Effector memory CD4-positive, alpha-beta T cell (primary cell): ENCODE data around the gene ELMO3.
A peak's percentile ranks its signal among the peaks of the same experiment; 100 is the strongest.

Experiments
- DNase-seq, 3 donors: peaks; one replicate each; pipeline ENCODE4 v3.0.0-alpha.2; 2020
- H3K27ac ChIP-seq: 2 replicates; pipeline ENCODE4 v1.7.0; 2013; ENCODE audit warnings: mild to moderate bottlenecking, low read length, moderate library complexity; ENCODE audit not compliant: insufficient read depth, poor library complexity, severe bottlenecking
- H3K27me3 ChIP-seq: replicated peaks from 2 replicates; pipeline ENCODE4 v1.7.0; 2013; ENCODE audit warnings: mild to moderate bottlenecking, low read length; ENCODE audit not compliant: insufficient read depth, control insufficient read depth, poor library complexity, severe bottlenecking
- H3K36me3 ChIP-seq: 2 replicates; pipeline ENCODE4 v1.7.0; 2013; ENCODE audit warnings: mild to moderate bottlenecking, low read length, moderate library complexity; ENCODE audit not compliant: control insufficient read depth, insufficient read depth
- H3K4me1 ChIP-seq: 2 replicates; pipeline ENCODE4 v1.7.0; 2013; ENCODE audit warnings: low read length, mild to moderate bottlenecking; ENCODE audit not compliant: control insufficient read depth, insufficient read depth, poor library complexity, severe bottlenecking
- H3K4me3 ChIP-seq: 2 replicates; pipeline ENCODE4 v1.7.0; 2013; ENCODE audit warnings: low read length, low read depth, mild to moderate bottlenecking; ENCODE audit not compliant: insufficient read depth, poor library complexity, severe bottlenecking
- H3K9me3 ChIP-seq: 2 replicates; pipeline ENCODE4 v1.7.0; 2013; ENCODE audit warnings: mild to moderate bottlenecking, low read length, moderate library complexity; ENCODE audit not compliant: control insufficient read depth

Gene ELMO3

DNA sequence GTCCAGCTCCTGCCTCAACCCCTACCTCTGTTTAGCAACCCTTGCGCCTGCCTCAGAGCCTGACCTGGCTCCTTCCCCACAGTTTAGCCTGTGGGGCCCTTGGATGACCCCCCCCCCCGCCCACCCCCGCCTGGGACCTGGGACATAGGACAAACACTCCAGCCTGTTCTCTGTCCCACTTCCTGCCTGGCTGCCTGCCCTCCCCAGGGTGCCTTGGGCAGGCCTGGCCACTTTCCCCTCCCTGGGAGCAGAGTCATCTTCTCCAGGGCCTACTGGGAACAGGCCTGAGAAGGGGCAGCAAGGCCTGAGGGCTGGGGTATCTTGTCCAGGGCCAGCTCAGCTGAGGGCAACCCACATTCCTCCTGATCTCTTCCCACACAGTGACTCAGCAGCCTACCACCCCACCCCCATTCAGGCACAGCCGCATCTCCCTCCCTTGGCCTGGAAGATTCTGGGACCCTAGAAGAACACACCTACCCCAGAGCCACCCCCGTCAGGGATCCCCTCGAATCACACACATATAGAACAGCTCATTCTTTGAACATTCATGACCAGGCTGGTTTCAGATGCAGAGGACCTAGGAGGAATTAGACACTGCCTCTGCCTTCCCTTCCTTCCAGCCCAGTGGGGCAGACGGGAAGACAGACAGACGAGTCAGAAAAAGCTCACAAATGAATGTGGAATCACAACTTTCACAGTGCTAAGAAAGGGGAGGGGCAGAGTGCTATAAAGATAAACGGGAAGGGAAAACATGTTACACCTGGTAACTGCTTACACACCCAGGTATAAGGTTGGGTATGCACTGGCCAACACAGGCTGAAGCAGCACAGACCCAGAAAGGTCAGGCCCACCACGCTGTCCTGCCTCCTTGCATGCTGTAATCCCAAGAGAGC lies 42.3 kb downstream of the ELMO3 start:
- Histone ChIP-seq H3K27me3 (no peaks in the 10 kb centered on the region), H3K36me3 (peaks cover 23% of the 10 kb centered on the region), H3K9me3 (no peaks in the 10 kb centered on the region), H3K27ac (peak overlapping the region; percentile 28), H3K4me3 (no peak overlapping the region), H3K4me1 (peaks cover 28% of the 10 kb centered on the region)
- no peak for DNase-seq

DNA sequence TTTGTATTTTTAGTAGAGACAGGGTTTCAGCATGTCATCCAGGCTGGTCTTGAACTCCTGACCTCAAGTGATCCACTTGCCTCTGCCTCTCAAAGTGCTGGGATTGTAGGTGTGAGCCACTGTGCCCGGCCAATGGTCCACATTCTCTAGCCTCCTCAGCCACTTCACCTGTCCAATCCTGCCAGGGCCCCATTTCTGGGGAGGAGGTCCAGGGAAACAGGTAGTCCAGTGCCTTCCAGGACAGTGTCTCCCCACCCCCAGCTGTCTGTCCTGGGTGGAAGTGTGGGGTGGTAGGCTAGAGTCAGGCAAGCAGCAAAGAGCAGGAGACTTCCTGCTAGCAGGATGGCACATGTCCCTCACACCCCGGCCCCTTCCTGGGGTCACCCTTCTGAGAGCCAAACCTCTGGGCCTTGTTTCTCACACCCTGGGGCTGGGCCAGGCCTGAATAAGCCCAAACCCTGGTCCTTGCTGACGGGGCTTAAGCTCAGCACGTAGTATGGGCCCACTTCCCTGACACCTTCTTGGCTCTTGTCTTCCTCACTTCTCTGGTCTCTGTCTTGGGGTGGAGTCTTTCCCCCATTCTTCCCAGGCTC lies 43.3 kb downstream of the ELMO3 start:
- H3K36me3 ChIP-seq: peaks cover 19% of the 10 kb centered on the region
- no peak for DNase-seq
- H3K9me3 ChIP-seq: no peaks in the 10 kb centered on the region
- peak overlapping the region; percentile 49 for H3K27ac ChIP-seq
- no peak overlapping the region for H3K4me3 ChIP-seq
- H3K4me1 ChIP-seq: peaks cover 32% of the 10 kb centered on the region
- no peaks in the 10 kb centered on the region for H3K27me3 ChIP-seq

DNA sequence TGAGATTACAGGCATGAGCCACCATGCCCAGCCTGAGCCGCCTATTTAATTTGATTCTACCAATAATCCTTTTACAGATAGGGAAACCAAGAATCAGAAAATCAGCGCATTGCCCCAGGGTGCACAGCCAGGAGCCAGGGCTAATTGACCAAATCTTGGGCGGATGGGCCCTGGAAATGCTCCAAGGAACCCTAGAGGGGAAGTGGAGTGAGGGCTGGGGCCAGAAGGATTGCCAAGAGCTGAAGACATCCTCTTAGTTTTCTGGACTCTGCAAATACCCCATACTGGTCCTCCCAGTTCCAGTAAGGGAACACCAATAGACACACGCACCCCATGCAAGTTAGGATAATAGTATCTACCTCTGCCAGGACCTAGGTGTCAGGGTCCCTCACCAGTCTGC lies 44.5 kb downstream of the ELMO3 start:
- Histone ChIP-seq H3K27me3 (no peaks in the 10 kb centered on the region), H3K4me3 (no peak overlapping the region), H3K9me3 (no peaks in the 10 kb centered on the region), H3K4me1 (peaks cover 41% of the 10 kb centered on the region), H3K27ac (peak overlapping the region; percentile 92), H3K36me3 (peaks cover 8% of the 10 kb centered on the region)
- no peak for DNase-seq

DNA sequence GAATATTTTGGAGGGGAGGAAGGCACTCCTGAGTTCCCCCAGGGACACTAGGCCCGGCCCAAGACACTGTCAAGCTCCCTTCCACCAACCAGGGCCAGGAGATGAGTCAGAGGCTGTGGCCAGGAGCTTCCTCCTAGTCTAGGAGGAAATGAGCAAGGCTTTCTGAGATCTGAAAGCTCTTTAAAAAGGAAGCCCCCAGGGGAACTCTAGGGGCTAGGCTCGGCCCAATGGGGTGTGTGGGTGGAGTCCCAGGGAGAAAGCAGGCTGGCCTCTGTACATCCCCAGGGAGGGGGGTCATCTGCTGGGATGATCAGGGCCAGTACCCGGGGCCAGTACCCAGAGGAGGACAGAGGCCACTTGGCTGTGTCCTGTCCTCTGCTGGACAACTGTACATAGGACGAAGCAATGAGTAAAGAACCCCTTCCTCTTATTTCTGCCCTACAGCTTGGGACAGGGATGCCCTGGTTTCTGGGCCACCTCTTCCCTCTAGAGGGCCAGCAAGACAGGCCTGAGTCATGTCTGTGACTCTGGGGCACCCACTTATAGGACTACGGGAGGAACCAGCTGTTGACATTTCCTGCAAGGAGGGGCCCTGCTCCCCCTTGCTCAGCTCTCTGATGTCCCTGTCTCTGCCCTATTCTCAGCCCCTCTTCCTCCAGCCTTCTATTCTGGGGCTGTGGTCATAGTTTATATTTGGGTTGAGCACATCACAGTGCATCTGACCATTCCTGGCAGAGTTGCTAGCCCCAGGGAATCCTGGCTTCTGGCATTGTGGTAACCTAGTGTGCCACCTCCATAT lies 45.7 kb downstream of the ELMO3 start:
- H3K4me1 ChIP-seq: peaks cover 51% of the 10 kb centered on the region
- H3K27ac ChIP-seq: peak overlapping the region; percentile 92
- no peaks in the 10 kb centered on the region for H3K9me3 ChIP-seq
- peak overlapping the region; percentile 14 for H3K4me3 ChIP-seq
- H3K27me3 ChIP-seq: no peaks in the 10 kb centered on the region
- peak; percentile 79 to 83 (median 80) for DNase-seq
- H3K36me3 ChIP-seq: peaks cover 2% of the 10 kb centered on the region

DNA sequence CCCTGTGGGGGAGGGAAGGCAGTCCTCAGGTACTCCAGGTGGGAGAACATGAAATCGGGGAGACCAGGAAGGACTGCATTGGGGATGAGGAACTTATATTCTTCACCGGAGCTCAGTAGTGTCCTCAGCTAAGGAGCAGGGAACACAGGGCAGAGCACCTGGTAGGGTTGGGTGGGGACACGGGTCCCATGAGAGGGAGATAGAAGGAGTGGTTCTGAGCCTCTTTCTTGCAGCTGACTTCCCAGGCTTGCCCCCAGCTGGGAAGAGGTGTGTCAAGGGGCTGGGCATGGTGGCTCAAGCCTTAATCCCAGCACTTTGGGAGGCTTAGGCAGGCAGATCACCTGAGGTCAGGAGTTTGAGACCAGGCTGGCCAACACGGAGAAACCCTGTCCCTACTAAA lies 46.3 kb downstream of the ELMO3 start:
- no peaks in the 10 kb centered on the region for H3K9me3 ChIP-seq
- no peak for DNase-seq
- H3K27ac ChIP-seq: peak overlapping the region; percentile 92
- H3K4me1 ChIP-seq: peaks cover 51% of the 10 kb centered on the region
- no peaks in the 10 kb centered on the region for H3K36me3 ChIP-seq
- peaks cover 3% of the 10 kb centered on the region for H3K27me3 ChIP-seq
- H3K4me3 ChIP-seq: peak overlapping the region; percentile 14

DNA sequence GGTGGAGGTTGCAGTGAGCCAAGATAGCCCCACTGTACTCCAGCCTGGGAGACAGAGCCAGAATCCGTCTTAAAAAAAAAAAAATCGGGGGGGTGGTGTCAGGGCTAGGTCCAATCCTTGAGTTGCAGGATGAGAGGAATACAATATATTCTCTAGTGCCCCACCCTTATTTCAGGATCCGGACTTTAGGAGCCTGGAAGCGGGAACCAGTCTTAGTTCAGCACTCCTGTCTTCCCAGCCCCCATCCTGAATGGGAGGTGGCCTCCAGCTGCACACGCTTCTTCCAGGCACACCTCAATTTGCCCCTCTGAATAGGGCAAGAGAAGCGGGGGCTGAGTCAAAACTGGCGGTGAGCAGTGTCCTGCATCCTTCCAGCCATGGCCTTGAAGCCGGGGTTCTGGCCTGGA lies 46.7 kb downstream of the ELMO3 start:
- H3K27me3 ChIP-seq: peaks cover 4% of the 10 kb centered on the region
- DNase-seq: no peak
- peaks cover 51% of the 10 kb centered on the region for H3K4me1 ChIP-seq
- H3K27ac ChIP-seq: peak overlapping the region; percentile 92
- H3K9me3 ChIP-seq: no peaks in the 10 kb centered on the region
- H3K4me3 ChIP-seq: peak overlapping the region; percentile 69
- H3K36me3 ChIP-seq: no peaks in the 10 kb centered on the region

DNA sequence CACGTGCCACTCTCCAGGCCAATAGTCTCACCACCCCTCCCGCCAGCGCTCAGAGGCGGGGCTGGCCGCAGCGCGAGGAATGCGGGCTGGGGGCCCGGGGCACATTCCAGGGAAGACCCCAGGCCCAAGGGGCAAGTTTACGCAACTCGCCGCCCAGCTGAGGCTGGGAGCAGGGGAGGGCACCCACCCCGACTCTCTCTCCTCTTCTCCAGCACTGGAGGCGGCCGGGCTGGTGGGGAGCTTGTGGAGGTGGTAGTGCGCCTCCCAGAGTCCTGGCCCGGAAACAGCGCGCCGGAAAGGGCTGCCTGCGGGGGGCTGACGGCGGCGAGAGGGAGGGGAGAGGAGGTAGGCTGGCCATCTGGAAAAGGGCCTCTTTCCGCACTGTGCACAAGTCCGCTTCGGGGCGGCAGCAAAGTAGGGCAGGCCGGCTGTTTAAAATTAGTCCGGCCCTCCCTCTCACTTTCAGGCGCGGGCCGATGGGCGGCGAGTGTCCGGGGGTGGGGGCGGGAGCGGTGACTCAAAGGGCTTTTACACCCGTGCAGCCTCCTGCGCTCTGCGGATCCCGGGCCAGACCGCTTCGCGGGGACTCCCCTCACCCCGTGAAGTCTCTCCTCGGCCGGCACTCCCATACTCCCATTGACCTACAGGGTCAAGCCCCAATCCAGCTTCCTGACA lies 47.3 kb downstream of the ELMO3 start:
- peak overlapping the region; percentile 69 for H3K4me3 ChIP-seq

DNA sequence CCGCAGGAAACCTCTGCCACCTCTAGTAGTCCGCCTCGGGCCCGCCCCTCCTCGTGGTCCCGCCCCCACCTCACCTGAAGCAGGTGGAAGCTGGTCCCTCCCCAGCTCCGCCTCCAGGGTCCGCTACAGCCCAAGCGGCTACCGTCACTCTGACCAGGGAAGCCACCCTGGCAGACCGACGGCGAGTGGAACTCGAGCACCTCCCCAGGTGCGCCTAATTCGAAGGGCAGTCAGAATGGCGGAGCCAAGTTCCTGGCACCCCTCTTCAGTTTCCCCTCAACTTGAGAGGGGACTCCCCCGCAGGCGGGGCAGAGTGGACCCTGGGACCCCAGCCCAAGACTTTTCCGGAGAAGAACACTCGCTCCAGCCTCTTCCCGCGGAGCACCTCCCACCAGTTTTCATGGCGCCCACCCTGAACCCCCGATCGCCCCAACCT lies 47.8 kb downstream of the ELMO3 start:
- no peak for DNase-seq
- H3K4me1 ChIP-seq: peaks cover 51% of the 10 kb centered on the region

More for the DNA sequence above, 47.3 kb downstream of the ELMO3 start:
- Histone ChIP-seq H3K27me3 (peaks cover 4% of the 10 kb centered on the region), H3K4me1 (peaks cover 51% of the 10 kb centered on the region), H3K9me3 (no peaks in the 10 kb centered on the region), H3K36me3 (no peaks in the 10 kb centered on the region), H3K27ac (peak overlapping the region; percentile 92)
- DNase-seq: peak; percentile 46 to 50 (median 47)

DNA sequence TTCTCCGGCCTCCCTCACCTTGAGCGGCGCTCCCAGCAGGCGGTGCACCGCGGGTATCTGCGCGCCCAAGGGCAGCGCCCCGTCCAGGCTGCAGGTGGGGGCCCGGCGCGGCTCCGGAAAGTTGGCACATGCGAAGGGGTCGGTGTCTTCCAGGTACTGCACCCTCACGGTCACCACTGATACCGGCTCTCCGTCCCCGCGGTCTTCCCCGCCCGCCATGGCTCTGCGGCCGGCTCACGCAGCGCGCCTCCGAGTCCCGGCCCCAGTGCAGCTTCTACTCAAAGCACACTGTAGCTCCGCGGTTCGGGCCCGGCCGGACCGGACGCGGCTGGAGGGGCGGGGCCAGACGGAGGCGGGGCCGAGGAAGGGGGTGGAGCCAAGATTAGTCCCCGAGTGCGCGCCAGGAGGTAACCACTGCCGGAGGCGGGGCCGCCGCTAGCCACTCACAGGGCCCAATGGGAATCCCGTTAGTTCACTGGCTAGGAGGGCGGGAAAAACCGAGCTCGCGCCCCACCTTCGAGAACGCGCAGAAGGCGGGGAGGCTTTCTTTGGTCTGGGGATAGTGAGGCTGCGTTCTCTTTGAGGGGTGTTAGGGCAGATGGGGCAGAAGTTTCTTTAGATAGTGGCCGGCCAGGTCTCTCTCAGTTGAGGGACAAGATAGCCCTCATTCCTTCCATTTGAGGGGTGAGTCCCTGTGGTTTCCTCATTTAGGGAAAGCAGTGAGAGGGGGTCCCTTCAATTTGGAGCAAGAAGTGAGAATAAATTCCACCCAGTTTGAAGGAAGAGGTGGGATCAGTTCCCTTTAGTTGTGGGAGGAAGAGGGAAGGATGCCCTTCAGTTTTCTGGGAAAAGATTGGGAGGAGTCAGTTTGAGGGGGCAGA lies 48.5 kb downstream of the ELMO3 start, which contains the start of gene FHOD1:
TSS of gene FHOD1 (minus strand) at position 290 of the 881 bp plus-strand sequence. CDS start at position 219, 71 bp downstream.
- peak within 1 kb of the TSS; percentile 92 for H3K27ac ChIP-seq

More for the DNA sequence above, 47.8 kb downstream of the ELMO3 start:
- Histone ChIP-seq H3K27ac (peak overlapping the region; percentile 92), H3K36me3 (no peaks in the 10 kb centered on the region), H3K4me3 (peak overlapping the region; percentile 69), H3K9me3 (no peaks in the 10 kb centered on the region), H3K27me3 (peaks cover 4% of the 10 kb centered on the region)

More for the DNA sequence above, 48.5 kb downstream of the ELMO3 start, which contains the start of gene FHOD1:
- H3K4me3 ChIP-seq: peak within 1 kb of the TSS; percentile 69
- peaks cover 4% of the 10 kb centered on the region for H3K27me3 ChIP-seq
- peak; percentile 93 to 94 (median 94) for DNase-seq
- peaks cover 51% of the 10 kb centered on the region for H3K4me1 ChIP-seq
- no peaks in the 10 kb centered on the region for H3K36me3 ChIP-seq
- no peaks in the 10 kb centered on the region for H3K9me3 ChIP-seq
